Measurements from ENCODE around the gene METTL9.

DNA sequence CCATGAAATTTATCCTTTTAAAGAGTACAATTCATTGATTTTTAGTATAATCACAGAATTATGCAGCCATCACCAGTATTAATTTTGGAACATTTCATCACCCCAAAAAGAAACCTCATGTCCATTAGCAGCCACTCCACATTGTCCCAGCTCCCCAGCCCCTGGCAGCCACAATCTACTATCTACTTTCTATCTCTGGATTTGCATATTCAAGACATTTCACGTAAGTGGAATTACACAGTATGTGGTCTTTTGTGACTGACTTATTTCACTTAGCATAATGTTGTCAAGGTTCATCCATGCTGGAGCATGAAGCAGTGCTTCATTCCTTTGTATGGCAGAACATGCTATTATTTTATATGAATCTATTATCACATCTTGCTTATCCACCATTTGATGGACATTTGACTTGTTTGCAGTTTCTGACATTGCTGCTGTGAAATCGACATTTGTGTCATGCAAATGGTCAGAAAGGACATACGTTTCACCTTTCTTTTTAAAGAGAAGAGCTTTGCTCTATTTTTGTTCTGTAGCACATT, 10.7 kb downstream of the METTL9 start:
- TF ChIP-seq CTCF (IDR thresholded peaks at IDR 0.05): no peak
- no peak for TF ChIP-seq POLR2A (IDR thresholded peaks at IDR 0.05)
- TF ChIP-seq POLR2AphosphoS5 (IDR thresholded peaks at IDR 0.05; ENCODE audit: insufficient read depth in 1 of 2, low read depth in 1 of 2): no peak
